ENCODE results near the gene FBXO5.

DNA sequence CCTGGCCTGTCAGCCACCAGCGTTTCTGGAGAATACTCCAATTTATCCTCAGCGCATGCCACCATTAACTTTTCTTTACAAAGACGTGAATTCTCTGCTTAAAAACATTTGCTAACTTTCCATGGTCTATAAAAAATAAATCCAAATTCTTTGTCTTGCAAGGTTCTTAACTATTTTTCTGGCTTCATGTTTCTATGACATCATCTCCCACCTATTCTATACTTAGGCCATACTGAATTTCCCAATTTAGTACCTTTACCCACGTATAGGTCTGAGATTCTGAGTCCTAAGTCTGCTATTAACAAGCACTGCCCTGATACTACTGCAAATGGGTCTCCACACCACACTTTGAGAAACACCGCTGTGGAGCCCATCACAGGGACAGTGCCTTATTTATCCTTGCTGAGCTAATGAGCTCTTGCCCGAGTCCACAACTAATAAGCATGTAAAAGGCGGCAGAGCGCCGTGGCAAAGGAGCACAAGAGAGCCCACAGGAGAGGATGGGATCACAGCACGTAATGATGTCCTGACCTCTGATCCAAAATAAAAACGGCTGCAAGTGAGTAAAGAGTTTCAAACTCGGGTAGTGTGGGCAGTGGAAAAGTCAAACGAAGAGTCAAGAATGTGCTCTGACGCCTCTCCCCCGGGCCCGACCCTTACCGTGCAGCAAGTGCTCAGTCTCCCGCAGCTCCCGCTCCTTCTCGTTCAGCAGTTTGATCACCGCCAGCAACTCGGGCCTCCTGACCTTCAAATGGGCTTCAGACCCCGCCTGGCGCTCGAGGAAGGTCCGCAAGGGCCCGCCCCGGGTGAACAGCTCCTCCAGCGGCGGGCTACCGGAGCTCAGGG, 19.1 kb upstream of the FBXO5 start:
- no peak for TF ChIP-seq POLR2A (IDR thresholded peaks at IDR 0.05)
- TF ChIP-seq, protein P1, sequence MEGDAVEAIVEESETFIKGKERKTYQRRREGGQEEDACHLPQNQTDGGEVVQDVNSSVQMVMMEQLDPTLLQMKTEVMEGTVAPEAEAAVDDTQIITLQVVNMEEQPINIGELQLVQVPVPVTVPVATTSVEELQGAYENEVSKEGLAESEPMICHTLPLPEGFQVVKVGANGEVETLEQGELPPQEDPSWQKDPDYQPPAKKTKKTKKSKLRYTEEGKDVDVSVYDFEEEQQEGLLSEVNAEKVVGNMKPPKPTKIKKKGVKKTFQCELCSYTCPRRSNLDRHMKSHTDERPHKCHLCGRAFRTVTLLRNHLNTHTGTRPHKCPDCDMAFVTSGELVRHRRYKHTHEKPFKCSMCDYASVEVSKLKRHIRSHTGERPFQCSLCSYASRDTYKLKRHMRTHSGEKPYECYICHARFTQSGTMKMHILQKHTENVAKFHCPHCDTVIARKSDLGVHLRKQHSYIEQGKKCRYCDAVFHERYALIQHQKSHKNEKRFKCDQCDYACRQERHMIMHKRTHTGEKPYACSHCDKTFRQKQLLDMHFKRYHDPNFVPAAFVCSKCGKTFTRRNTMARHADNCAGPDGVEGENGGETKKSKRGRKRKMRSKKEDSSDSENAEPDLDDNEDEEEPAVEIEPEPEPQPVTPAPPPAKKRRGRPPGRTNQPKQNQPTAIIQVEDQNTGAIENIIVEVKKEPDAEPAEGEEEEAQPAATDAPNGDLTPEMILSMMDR (IDR thresholded peaks at IDR 0.05): no peak

Measured in ovary (tissue), 3 donors.